Astrocyte (in vitro differentiated cells and primary cell): ENCODE measurements around the gene LILRB2.

Experiments used
- CTCF ChIP-seq: IDR thresholded peaks from 2 replicates; pipeline ENCODE4 v1.5.1; 2011; ENCODE audit warnings: low read depth, mild to moderate bottlenecking, inconsistent platforms, low read length, moderate library complexity; ENCODE audit not compliant: insufficient read depth
- EZH2 ChIP-seq: IDR thresholded peaks from 2 replicates; pipeline ENCODE4 v1.6.1; 2012; ENCODE audit warnings: mild to moderate bottlenecking, low read length, inconsistent platforms; ENCODE audit not compliant: insufficient read depth

- TF ChIP-seq CTCF (no peak), EZH2 (no peak)
These were observed 30.6 kb upstream of the LILRB2 start for GRCh38 chr19:54311486-54311885.
